VCaP (cell line): ENCODE results near the gene GIPR.

Source experiments
- H3K27ac ChIP-seq: fragments of 450-650 bp; 2 replicates; pipeline ENCODE4 v1.5.1; 2017
- CTCF ChIP-seq: fragments of 450-650 bp; conservative IDR thresholded peaks from 2 replicates; pipeline ENCODE4 v1.5.1; 2017; ENCODE audit warnings: mild to moderate bottlenecking, moderate library complexity

The GIPR gene

GRCh38 chr19:45632468-45633196 is 35.4 kb upstream of the GIPR start:
- TF ChIP-seq CTCF = no peak
- no peak overlapping the region for H3K27ac ChIP-seq

GRCh38 chr19:45636275-45636674 is 31.7 kb upstream of the GIPR start:
- TF ChIP-seq CTCF = no peak
- no peak overlapping the region for H3K27ac ChIP-seq

- TF ChIP-seq CTCF = no peak
- no peak overlapping the region for H3K27ac ChIP-seq
Observed at GRCh38 chr19:45636902-45637301, 31.1 kb upstream of the GIPR start.

GRCh38 chr19:45637890-45638667 is 29.9 kb upstream of the GIPR start:
- H3K27ac ChIP-seq = peak overlapping the region; percentile 69; the same call in 1 of the 2 replicates
- no peak for TF ChIP-seq CTCF

- TF ChIP-seq CTCF = peak; percentile 50
- H3K27ac ChIP-seq = peak within 1 kb of the TSS; percentile 69; the same call in 1 of the 2 replicates
Observed at GRCh38 chr19:45638930-45639729, 28.9 kb upstream of the GIPR start, which contains the start of gene EML2. TSS of gene EML2 (minus strand) at chr19:45639397. CDS start at chr19:45639376, 21 bp downstream.

- TF ChIP-seq CTCF = no peak
- H3K27ac ChIP-seq = peak overlapping the region; percentile 79
Observed at GRCh38 chr19:45640849-45641273, 27.2 kb upstream of the GIPR start.
